ENCODE results near the gene TEN1. TPM values are rescaled to one million over a fixed set of nuclear protein-coding genes. Genes with fewer than 3 reads are reported as not detected.

The TEN1 gene
- total RNA-seq, 2 donors from 2014 or later, result 6.5 to 9.2 TPM

DNA sequence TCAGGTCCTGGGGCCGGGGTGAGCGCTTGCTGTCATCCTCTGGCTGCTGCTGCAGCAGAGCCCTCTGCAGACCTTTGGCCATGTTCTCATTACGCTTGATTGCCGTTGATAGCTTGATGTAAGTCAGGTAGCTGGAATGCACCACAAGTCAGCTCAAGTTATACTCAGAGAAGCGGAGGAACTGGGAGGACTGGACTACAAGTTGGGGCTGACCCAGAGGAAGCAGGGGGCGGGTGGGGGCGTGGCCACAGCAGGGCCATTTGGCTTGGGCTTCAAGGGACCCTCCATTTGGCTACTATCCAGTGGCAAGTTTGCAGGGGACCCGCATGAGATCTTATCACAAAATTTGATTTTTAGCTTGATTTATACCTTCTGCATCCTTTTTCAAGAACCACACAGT, 67.0 kb downstream of the TEN1 start:
- Histone ChIP-seq H3K27ac (no peak overlapping the region), H3K36me3 (replicated peaks in 1 of 2; ENCODE audit: insufficient read depth in 1 of 2, low read depth in 2 of 2) (peaks cover 60 to 62% of the 10 kb centered on the region in 2 donors), H3K4me3 (no peak overlapping the region), H3K4me1 (no peaks in the 10 kb centered on the region), H3K9me3 (no peaks in the 10 kb centered on the region), H3K27me3 (no peaks in the 10 kb centered on the region)
- DNase-seq, result no peak
- ATAC-seq, result no peak
- TF ChIP-seq POLR2A (IDR thresholded peaks at IDR 0.05), result no peak
- TF ChIP-seq, protein P1, sequence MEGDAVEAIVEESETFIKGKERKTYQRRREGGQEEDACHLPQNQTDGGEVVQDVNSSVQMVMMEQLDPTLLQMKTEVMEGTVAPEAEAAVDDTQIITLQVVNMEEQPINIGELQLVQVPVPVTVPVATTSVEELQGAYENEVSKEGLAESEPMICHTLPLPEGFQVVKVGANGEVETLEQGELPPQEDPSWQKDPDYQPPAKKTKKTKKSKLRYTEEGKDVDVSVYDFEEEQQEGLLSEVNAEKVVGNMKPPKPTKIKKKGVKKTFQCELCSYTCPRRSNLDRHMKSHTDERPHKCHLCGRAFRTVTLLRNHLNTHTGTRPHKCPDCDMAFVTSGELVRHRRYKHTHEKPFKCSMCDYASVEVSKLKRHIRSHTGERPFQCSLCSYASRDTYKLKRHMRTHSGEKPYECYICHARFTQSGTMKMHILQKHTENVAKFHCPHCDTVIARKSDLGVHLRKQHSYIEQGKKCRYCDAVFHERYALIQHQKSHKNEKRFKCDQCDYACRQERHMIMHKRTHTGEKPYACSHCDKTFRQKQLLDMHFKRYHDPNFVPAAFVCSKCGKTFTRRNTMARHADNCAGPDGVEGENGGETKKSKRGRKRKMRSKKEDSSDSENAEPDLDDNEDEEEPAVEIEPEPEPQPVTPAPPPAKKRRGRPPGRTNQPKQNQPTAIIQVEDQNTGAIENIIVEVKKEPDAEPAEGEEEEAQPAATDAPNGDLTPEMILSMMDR (IDR thresholded peaks at IDR 0.05), result no peak
- intact Hi-C loops (cut with DNase I), result no loop called here
- WGBS, 2 donors, result 84 to 85% methylated on average over 7 of the region's 8 CpGs

DNA sequence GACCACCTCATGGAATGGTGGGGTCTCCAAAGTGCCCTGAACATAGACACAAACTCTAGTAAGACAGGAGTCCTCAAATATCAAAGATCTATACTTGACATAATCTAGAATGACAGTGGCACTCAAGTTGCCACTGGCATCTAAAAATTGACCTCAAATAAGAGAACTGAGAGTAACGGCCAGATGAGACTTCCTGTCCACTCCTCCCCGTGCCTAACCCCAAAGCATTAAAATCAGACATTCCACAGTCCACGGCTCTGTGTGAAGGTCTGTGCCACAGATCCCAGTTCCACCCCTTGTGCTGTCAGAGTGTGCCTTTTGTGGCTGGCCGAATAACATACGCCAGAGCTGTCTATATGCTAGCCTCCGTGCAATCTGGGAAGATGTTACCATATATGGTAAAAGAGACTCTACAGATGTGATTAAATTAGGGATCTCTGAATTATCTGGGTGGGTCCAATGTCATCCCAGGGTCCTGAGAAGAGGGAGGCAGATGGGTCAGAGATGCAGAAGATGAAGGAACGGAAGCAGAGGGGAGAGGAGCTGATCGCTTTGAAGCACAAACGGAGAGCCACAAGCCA, 69.1 kb downstream of the TEN1 start:
- Histone ChIP-seq H3K9me3 (no peaks in the 10 kb centered on the region), H3K4me3 (no peak overlapping the region), H3K27ac (no peak overlapping the region), H3K4me1 (peaks cover 4% of the 10 kb centered on the region), H3K27me3 (no peaks in the 10 kb centered on the region), H3K36me3 (replicated peaks in 1 of 2; ENCODE audit: insufficient read depth in 1 of 2, low read depth in 2 of 2) (peaks cover 52 to 53% of the 10 kb centered on the region in 2 donors)
- TF ChIP-seq POLR2A (IDR thresholded peaks at IDR 0.05), result no peak
- TF ChIP-seq, protein P1 (IDR thresholded peaks at IDR 0.05), result no peak
- no peak for ATAC-seq
- no peak for DNase-seq
- intact Hi-C loops (cut with DNase I), result no loop called here
- 73 to 86% methylated on average over 9 of the region's 9 CpGs for whole genome bisulfite sequencing, 2 donors

DNA sequence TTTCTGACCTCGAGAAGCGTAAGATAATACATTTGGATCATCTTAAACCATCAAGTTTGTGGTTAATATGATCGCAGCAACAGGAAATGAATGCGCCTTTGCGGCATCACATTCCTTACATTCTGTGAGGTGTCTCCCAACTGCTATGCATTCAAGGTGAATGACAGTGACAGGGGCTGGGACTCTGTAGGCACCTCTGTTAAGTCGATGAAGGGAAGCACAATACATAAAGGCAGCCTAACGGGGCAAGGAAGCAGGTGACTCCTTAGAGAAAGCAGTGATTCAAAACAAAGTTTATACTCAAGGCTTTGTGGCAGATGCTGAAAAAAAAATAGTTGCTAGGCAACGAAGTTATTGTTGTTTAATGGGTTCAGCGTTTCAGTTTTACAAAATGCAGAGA, 69.7 kb downstream of the TEN1 start:
- 79 to 88% methylated on average over 9 of the region's 9 CpGs for WGBS, 2 donors
- Histone ChIP-seq H3K4me3 (no peak overlapping the region), H3K4me1 (peaks cover 6% of the 10 kb centered on the region), H3K27ac (no peak overlapping the region), H3K9me3 (no peaks in the 10 kb centered on the region), H3K27me3 (no peaks in the 10 kb centered on the region), H3K36me3 (replicated peaks in 1 of 2; ENCODE audit: insufficient read depth in 1 of 2, low read depth in 2 of 2) (peaks cover 46 to 47% of the 10 kb centered on the region in 2 donors)
- no peak for ATAC-seq
- TF ChIP-seq, protein P1 (IDR thresholded peaks at IDR 0.05), result no peak
- no peak for TF ChIP-seq POLR2A (IDR thresholded peaks at IDR 0.05)
- intact Hi-C loops (cut with DNase I), result no loop called here
- no peak for DNase-seq

DNA sequence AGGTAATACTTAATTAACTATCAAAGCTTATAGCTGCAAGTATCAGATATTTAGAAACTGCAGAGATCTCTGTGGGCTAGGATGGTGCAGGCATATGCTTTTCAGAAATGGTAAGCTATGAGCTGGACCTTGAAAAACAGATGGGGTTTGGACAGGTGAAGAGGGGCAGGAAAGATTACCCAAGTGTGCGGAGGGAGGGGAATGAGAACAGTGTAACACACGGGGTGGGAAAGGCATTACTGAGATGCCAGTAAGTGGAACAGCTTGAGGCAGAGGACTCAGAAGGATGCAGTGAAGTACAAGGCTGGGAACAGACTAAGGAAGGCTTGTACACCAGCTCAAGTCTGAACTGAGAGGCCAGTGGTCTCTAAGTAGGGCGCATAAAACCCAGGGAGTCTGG, 70.2 kb downstream of the TEN1 start:
- ATAC-seq, result no peak
- Histone ChIP-seq H3K27ac (no peak overlapping the region), H3K4me3 (no peak overlapping the region), H3K27me3 (no peaks in the 10 kb centered on the region), H3K36me3 (replicated peaks in 1 of 2; ENCODE audit: insufficient read depth in 1 of 2, low read depth in 2 of 2) (peaks cover 41 to 42% of the 10 kb centered on the region in 2 donors), H3K9me3 (no peaks in the 10 kb centered on the region), H3K4me1 (peaks cover 10% of the 10 kb centered on the region)
- TF ChIP-seq, protein P1 (IDR thresholded peaks at IDR 0.05), result no peak
- no peak for TF ChIP-seq POLR2A (IDR thresholded peaks at IDR 0.05)
- intact Hi-C loops (cut with DNase I), result no loop called here
- DNase-seq, result no peak
- WGBS, 2 donors, result 89 to 91% methylated on average over 3 of the region's 3 CpGs

Measured in body of pancreas (tissue), 4 donors.